ENCODE data around the gene SENP3.

Gene SENP3

GRCh38 chr17:7557775-7558543, 3.8 kb upstream of the SENP3 start:
- H3K9me3 ChIP-seq (ENCODE audit: control insufficient read depth, low read depth, low read length), result no peaks in the 10 kb centered on the region
- no peaks in the 10 kb centered on the region for H3K27me3 ChIP-seq (ENCODE audit: control insufficient read depth, insufficient read depth, low read length)
- no peak overlapping the region for H3K27ac ChIP-seq (ENCODE audit: low read length)
- H3K36me3 ChIP-seq (ENCODE audit: control insufficient read depth, low read depth, low read length), result no peaks in the 10 kb centered on the region
- H3K9ac ChIP-seq (ENCODE audit: low read length), result peak overlapping the region; percentile 57
- H3K4me1 ChIP-seq (ENCODE audit: control insufficient read depth, low read depth, low read length), result peaks cover 31% of the 10 kb centered on the region
- peak overlapping the region; percentile 14 for H3K4me3 ChIP-seq (ENCODE audit: low read length)

- peaks cover under 1% of the 10 kb centered on the region for H3K36me3 ChIP-seq (ENCODE audit: control insufficient read depth, low read depth, low read length)
- H3K9ac ChIP-seq (ENCODE audit: low read length), result peak within 1 kb of the TSS; percentile 57
- peak within 1 kb of the TSS; percentile 14 for H3K4me3 ChIP-seq (ENCODE audit: low read length)
- H3K27me3 ChIP-seq (ENCODE audit: control insufficient read depth, insufficient read depth, low read length), result no peaks in the 10 kb centered on the region
- H3K4me1 ChIP-seq (ENCODE audit: control insufficient read depth, low read depth, low read length), result peaks cover 31% of the 10 kb centered on the region
- no peak within 1 kb of the TSS for H3K27ac ChIP-seq (ENCODE audit: low read length)
- H3K9me3 ChIP-seq (ENCODE audit: control insufficient read depth, low read depth, low read length), result no peaks in the 10 kb centered on the region
Observed at GRCh38 chr17:7558544-7559319, 3.0 kb upstream of the SENP3 start, which contains the start of gene TNFSF13. Gene TNFSF13, plus strand, starts transcription at chr17:7558750. Its CDS starts 290 bp downstream, at chr17:7559040.

DNA sequence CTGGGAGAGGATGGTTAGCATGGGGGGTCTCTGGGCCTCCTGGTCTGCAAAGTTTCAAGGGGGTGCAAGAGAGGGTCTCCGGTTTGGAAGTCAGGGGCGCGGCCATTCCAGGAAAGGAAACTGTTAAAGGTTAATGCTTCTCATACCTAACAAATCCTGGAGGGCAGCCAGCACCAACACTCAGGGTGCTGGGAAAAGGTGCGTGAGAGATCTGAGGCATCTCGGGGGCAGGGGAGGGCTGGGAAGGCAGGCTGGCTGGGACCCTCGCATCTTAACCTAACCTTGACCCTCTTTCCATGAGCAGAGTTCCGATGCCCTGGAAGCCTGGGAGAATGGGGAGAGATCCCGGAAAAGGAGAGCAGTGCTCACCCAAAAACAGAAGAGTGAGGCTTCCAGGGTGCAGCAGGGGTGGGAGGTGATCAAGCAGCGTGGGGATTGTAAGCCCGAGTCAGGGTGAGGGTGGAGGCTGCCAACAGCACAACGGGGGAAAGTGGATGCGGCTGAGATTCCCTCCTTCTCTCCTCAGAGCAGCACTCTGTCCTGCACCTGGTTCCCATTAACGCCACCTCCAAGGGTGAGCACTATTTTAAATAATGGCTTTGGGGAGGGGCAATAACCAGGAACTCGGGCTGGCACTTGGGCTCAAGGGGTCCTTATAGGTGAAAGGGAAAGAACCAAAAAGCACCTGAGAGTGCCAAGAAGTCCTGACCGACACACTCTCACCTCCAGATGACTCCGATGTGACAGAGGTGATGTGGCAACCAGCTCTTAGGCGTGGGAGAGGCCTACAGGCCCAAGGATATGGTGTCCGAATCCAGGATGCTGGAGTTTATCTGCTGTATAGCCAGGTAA, 2.2 kb upstream of the SENP3 start:
- H3K9me3 ChIP-seq (ENCODE audit: control insufficient read depth, low read depth, low read length), result no peaks in the 10 kb centered on the region
- H3K4me1 ChIP-seq (ENCODE audit: control insufficient read depth, low read depth, low read length), result peaks cover 31% of the 10 kb centered on the region
- peaks cover 8% of the 10 kb centered on the region for H3K36me3 ChIP-seq (ENCODE audit: control insufficient read depth, low read depth, low read length)
- H3K9ac ChIP-seq (ENCODE audit: low read length), result no peak overlapping the region
- H3K4me3 ChIP-seq (ENCODE audit: low read length), result no peak overlapping the region
- H3K27me3 ChIP-seq (ENCODE audit: control insufficient read depth, insufficient read depth, low read length), result no peaks in the 10 kb centered on the region
- H3K27ac ChIP-seq (ENCODE audit: low read length), result no peak overlapping the region

- H3K36me3 ChIP-seq (ENCODE audit: control insufficient read depth, low read depth, low read length), result peaks cover 17% of the 10 kb centered on the region
Observed at GRCh38 chr17:7560172-7561027, 1.3 kb upstream of the SENP3 start.

DNA sequence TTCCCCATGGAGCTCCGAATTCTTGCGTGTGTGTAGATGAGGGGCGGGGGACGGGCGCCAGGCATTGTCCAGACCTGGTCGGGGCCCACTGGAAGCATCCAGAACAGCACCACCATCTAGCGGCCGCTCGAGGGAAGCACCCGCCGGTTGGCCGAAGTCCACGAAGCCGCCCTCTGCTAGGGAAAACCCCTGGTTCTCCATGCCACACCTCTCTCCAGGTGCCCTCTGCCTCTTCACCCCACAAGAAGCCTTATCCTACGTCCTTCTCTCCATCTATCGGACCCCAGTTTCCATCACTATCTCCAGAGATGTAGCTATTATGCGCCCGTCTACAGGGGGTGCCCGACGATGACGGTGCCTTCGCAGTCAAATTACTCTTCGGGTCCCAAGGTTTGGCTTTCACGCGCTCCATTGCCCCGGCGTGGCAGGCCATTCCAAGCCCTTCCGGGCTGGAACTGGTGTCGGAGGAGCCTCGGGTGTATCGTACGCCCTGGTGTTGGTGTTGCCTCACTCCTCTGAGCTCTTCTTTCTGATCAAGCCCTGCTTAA, 617 bp upstream of the SENP3 start:
- Histone ChIP-seq H3K27me3 (ENCODE audit: control insufficient read depth, insufficient read depth, low read length) (no peaks in the 10 kb centered on the region), H3K4me1 (ENCODE audit: control insufficient read depth, low read depth, low read length) (peaks cover 31% of the 10 kb centered on the region), H3K36me3 (ENCODE audit: control insufficient read depth, low read depth, low read length) (peaks cover 24% of the 10 kb centered on the region), H3K27ac (ENCODE audit: low read length) (peak overlapping the region; percentile 61), H3K4me3 (ENCODE audit: low read length) (peak overlapping the region; percentile 86), H3K9ac (ENCODE audit: low read length) (peak overlapping the region; percentile 80), H3K9me3 (ENCODE audit: control insufficient read depth, low read depth, low read length) (no peaks in the 10 kb centered on the region)

More at GRCh38 chr17:7560172-7561027, 1.3 kb upstream of the SENP3 start:
- peak overlapping the region; percentile 86 for H3K4me3 ChIP-seq (ENCODE audit: low read length)
- peaks cover 31% of the 10 kb centered on the region for H3K4me1 ChIP-seq (ENCODE audit: control insufficient read depth, low read depth, low read length)
- H3K27ac ChIP-seq (ENCODE audit: low read length), result no peak overlapping the region
- H3K9me3 ChIP-seq (ENCODE audit: control insufficient read depth, low read depth, low read length), result no peaks in the 10 kb centered on the region
- H3K9ac ChIP-seq (ENCODE audit: low read length), result peak overlapping the region; percentile 48
- H3K27me3 ChIP-seq (ENCODE audit: control insufficient read depth, insufficient read depth, low read length), result no peaks in the 10 kb centered on the region

DNA sequence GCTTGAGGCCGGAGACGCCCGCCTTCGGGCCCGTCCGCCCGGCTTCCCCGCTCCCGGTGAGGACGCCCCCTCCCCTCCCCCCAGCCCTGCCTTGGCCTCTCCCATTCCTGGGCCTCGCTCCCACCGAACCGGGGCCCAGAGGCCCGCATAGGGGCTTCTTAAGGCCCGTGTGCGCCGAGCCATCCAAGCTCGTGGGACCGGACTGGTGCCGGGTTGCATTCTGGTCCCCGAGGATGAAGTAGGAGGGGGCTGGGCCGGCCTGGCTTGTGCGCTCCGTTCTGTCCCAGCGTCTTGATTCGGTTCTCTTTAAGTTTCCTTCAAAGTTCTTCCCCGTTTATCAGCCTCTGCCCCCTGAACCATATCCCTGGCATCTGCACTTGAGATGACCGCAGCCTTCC, 488 bp downstream of the SENP3 start:
- Histone ChIP-seq H3K4me1 (ENCODE audit: control insufficient read depth, low read depth, low read length) (peaks cover 29% of the 10 kb centered on the region), H3K36me3 (ENCODE audit: control insufficient read depth, low read depth, low read length) (peaks cover 32% of the 10 kb centered on the region)

DNA sequence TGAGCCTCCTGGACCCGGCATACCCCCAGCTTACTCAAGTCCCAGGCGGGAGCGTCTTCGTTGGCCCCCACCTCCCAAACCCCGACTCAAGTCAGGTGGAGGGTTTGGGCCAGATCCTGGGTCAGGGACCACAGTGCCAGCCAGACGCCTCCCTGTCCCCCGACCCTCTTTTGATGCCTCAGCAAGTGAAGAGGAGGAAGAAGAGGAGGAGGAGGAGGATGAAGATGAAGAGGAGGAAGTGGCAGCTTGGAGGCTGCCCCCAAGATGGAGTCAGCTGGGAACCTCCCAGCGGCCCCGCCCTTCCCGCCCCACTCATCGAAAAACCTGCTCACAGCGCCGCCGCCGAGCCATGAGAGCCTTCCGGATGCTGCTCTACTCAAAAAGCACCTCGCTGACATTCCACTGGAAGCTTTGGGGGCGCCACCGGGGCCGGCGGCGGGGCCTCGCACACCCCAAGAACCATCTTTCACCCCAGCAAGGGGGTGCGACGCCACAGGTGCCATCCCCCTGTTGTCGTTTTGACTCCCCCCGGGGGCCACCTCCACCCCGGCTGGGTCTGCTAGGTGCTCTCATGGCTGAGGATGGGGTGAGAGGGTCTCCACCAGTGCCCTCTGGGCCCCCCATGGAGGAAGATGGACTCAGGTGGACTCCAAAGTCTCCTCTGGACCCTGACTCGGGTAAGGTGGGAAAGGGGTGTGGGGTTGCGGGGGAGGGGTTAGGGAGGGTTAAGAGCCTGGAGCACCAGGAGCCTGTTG, 1.6 kb downstream of the SENP3 start:
- no peaks in the 10 kb centered on the region for H3K27me3 ChIP-seq (ENCODE audit: control insufficient read depth, insufficient read depth, low read length)
- peaks cover 37% of the 10 kb centered on the region for H3K36me3 ChIP-seq (ENCODE audit: control insufficient read depth, low read depth, low read length)
- H3K9ac ChIP-seq (ENCODE audit: low read length), result no peak overlapping the region
- H3K4me3 ChIP-seq (ENCODE audit: low read length), result peak overlapping the region; percentile 86
- H3K9me3 ChIP-seq (ENCODE audit: control insufficient read depth, low read depth, low read length), result no peaks in the 10 kb centered on the region
- peaks cover 18% of the 10 kb centered on the region for H3K4me1 ChIP-seq (ENCODE audit: control insufficient read depth, low read depth, low read length)
- H3K27ac ChIP-seq (ENCODE audit: low read length), result no peak overlapping the region

More for the DNA sequence above, 488 bp downstream of the SENP3 start:
- Histone ChIP-seq H3K9me3 (ENCODE audit: control insufficient read depth, low read depth, low read length) (no peaks in the 10 kb centered on the region), H3K27me3 (ENCODE audit: control insufficient read depth, insufficient read depth, low read length) (no peaks in the 10 kb centered on the region), H3K4me3 (ENCODE audit: low read length) (peak overlapping the region; percentile 86), H3K27ac (ENCODE audit: low read length) (no peak overlapping the region), H3K9ac (ENCODE audit: low read length) (peak overlapping the region; percentile 80)

- H3K27ac ChIP-seq (ENCODE audit: low read length), result no peak overlapping the region
- no peaks in the 10 kb centered on the region for H3K27me3 ChIP-seq (ENCODE audit: control insufficient read depth, insufficient read depth, low read length)
- H3K9ac ChIP-seq (ENCODE audit: low read length), result no peak overlapping the region
- peaks cover 61% of the 10 kb centered on the region for H3K36me3 ChIP-seq (ENCODE audit: control insufficient read depth, low read depth, low read length)
- no peak overlapping the region for H3K4me3 ChIP-seq (ENCODE audit: low read length)
- peaks cover 7% of the 10 kb centered on the region for H3K4me1 ChIP-seq (ENCODE audit: control insufficient read depth, low read depth, low read length)
- no peaks in the 10 kb centered on the region for H3K9me3 ChIP-seq (ENCODE audit: control insufficient read depth, low read depth, low read length)
Observed at GRCh38 chr17:7569571-7569970, 7.9 kb downstream of the SENP3 start.

DNA sequence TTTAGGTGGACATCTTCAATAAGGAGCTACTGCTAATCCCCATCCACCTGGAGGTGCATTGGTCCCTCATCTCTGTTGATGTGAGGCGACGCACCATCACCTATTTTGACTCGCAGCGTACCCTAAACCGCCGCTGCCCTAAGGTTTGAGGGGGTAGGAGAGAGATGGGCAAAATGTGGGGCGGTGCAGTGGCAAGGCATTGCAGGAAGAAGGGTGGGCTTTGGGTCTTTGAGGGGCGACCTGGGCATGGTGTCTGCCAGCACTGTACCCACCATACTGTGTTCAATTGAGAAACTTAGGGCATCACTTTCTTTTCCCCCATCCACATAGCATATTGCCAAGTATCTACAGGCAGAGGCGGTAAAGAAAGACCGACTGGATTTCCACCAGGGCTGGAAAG, 8.6 kb downstream of the SENP3 start:
- Histone ChIP-seq H3K9ac (ENCODE audit: low read length) (no peak overlapping the region), H3K36me3 (ENCODE audit: control insufficient read depth, low read depth, low read length) (peaks cover 61% of the 10 kb centered on the region), H3K4me1 (ENCODE audit: control insufficient read depth, low read depth, low read length) (peaks cover 10% of the 10 kb centered on the region), H3K27me3 (ENCODE audit: control insufficient read depth, insufficient read depth, low read length) (no peaks in the 10 kb centered on the region), H3K9me3 (ENCODE audit: control insufficient read depth, low read depth, low read length) (no peaks in the 10 kb centered on the region), H3K27ac (ENCODE audit: low read length) (no peak overlapping the region), H3K4me3 (ENCODE audit: low read length) (no peak overlapping the region)

- peak overlapping the region; percentile 59 for H3K27ac ChIP-seq (ENCODE audit: low read length)
- peaks cover 64% of the 10 kb centered on the region for H3K36me3 ChIP-seq (ENCODE audit: control insufficient read depth, low read depth, low read length)
- peaks cover 13% of the 10 kb centered on the region for H3K4me1 ChIP-seq (ENCODE audit: control insufficient read depth, low read depth, low read length)
- H3K4me3 ChIP-seq (ENCODE audit: low read length), result peak overlapping the region; percentile 69
- no peaks in the 10 kb centered on the region for H3K9me3 ChIP-seq (ENCODE audit: control insufficient read depth, low read depth, low read length)
- H3K9ac ChIP-seq (ENCODE audit: low read length), result peak overlapping the region; percentile 72
- no peaks in the 10 kb centered on the region for H3K27me3 ChIP-seq (ENCODE audit: control insufficient read depth, insufficient read depth, low read length)
Observed at GRCh38 chr17:7572338-7572587, 10.5 kb downstream of the SENP3 start.
